ENCODE results near the gene PER1. TPM values are rescaled to one million over a fixed set of nuclear protein-coding genes. Genes with fewer than 3 reads are reported as not detected.

Gene PER1
- total RNA-seq, 5 donors from 2014 or later (not counting 1 experiment from before 2014, with no cell fraction given) = 62.6 to 1,675 (median 82.4) TPM

GRCh38 chr17:8149419-8150193, 2.6 kb downstream of the PER1 start:
- ATAC-seq (replicated peaks in 1 of 4) (no peak), DNase-seq (peak in 2 of 35 experiments; percentile 10 to 15)
- peak overlapping the region; percentile 75 for H3K27ac ChIP-seq (ENCODE audit: low read length)
- H3K4me1 ChIP-seq (ENCODE audit: control insufficient read depth in 1 of 2, extremely low read depth in 1 of 2, insufficient read depth in 2 of 2, low read length in 2 of 2) = peaks cover 14 to 54% of the 10 kb centered on the region in 2 experiments
- H3K4me3 Mint-ChIP-seq = no peak overlapping the region
- H3K4me1 Mint-ChIP-seq = peaks cover 40 to 52% (median 48%) of the 10 kb centered on the region in 3 donors
- no peaks in the 10 kb centered on the region for H3K27me3 Mint-ChIP-seq
- peaks cover 28% of the 10 kb centered on the region for H3K36me3 Mint-ChIP-seq
- ChIA-PET CTCF (interaction anchor here in 1 of 2 donors (0.5 kb wide), 1 partner anchor 51 kb away, joined by 3 read pairs; no protein-coding TSS in a partner anchor), POLR2A (interaction anchor here (1.5 to 2.4 kb wide), 2 partner anchors 8 to 9 kb away, joined by 5 to 19 read pairs; no protein-coding TSS in a partner anchor)
- H3K4me3 ChIP-seq (ENCODE audit: control insufficient read depth in 1 of 2, extremely low read depth in 1 of 2, low read length in 1 of 2) = no peak overlapping the region
- no peaks in the 10 kb centered on the region for H3K9me3 ChIP-seq
- 96% methylated on average over 27 of the region's 29 CpGs for WGBS (ENCODE audit: insufficient coverage)
- peak overlapping the region in 1 of 2 donors; percentile 31 for H3K27ac Mint-ChIP-seq
- H3K9me3 Mint-ChIP-seq = no peaks in the 10 kb centered on the region
- H3K36me3 ChIP-seq (ENCODE audit: control insufficient read depth in 2 of 2, extremely low read depth in 1 of 2, insufficient read depth in 1 of 2, low read length in 1 of 2) = peaks cover 12 to 62% of the 10 kb centered on the region in 2 donors
- H3K27me3 ChIP-seq (replicated peaks in 1 of 2; ENCODE audit: control insufficient read depth in 2 of 2, extremely low read depth in 1 of 2, insufficient read depth in 2 of 2, low read length in 1 of 2) = no peaks in the 10 kb centered on the region

- Mint-ChIP-seq H3K36me3 (peaks cover 34% of the 10 kb centered on the region), H3K27me3 (no peaks in the 10 kb centered on the region), H3K27ac (no peak overlapping the region), H3K9me3 (no peaks in the 10 kb centered on the region), H3K4me3 (no peak overlapping the region), H3K4me1 (peaks cover 38 to 53% (median 43%) of the 10 kb centered on the region in 3 donors)
- Histone ChIP-seq H3K27me3 (replicated peaks in 1 of 2; ENCODE audit: control insufficient read depth in 2 of 2, extremely low read depth in 1 of 2, insufficient read depth in 2 of 2, low read length in 1 of 2) (no peaks in the 10 kb centered on the region), H3K9me3 (no peaks in the 10 kb centered on the region), H3K4me3 (ENCODE audit: control insufficient read depth in 1 of 2, extremely low read depth in 1 of 2, low read length in 1 of 2) (no peak overlapping the region), H3K36me3 (ENCODE audit: control insufficient read depth in 2 of 2, extremely low read depth in 1 of 2, insufficient read depth in 1 of 2, low read length in 1 of 2) (peaks cover 20 to 73% of the 10 kb centered on the region in 2 donors), H3K4me1 (ENCODE audit: control insufficient read depth in 1 of 2, extremely low read depth in 1 of 2, insufficient read depth in 2 of 2, low read length in 2 of 2) (peaks cover 12 to 43% of the 10 kb centered on the region in 2 experiments), H3K27ac (ENCODE audit: low read length) (no peak overlapping the region)
- ATAC-seq (replicated peaks in 1 of 4) (no peak), DNase-seq (no peak)
- WGBS (ENCODE audit: insufficient coverage) = 95% methylated on average over 6 of the region's 13 CpGs
- ChIA-PET POLR2A (interaction anchor here (0.5 to 1.3 kb wide), 5 partner anchors 8 to 14 kb away, joined by 3 to 8 read pairs (median 4); no protein-coding TSS in a partner anchor), CTCF (interaction anchor here in 1 of 2 donors (1.0 kb wide), 1 partner anchor 10 kb away, joined by 3 read pairs; no protein-coding TSS in a partner anchor)
These were observed 3.6 kb downstream of the PER1 start for GRCh38 chr17:8148560-8148959.

GRCh38 chr17:8147805-8148404, 4.3 kb downstream of the PER1 start:
- Mint-ChIP-seq H3K36me3 (peaks cover 33% of the 10 kb centered on the region), H3K4me1 (peaks cover 32 to 53% (median 36%) of the 10 kb centered on the region in 3 donors), H3K27ac (peak overlapping the region in 1 of 2 donors; percentile 28), H3K27me3 (no peaks in the 10 kb centered on the region), H3K9me3 (no peaks in the 10 kb centered on the region), H3K4me3 (peak overlapping the region in 1 of 3 donors; percentile 53)
- H3K4me3 ChIP-seq (ENCODE audit: control insufficient read depth in 1 of 2, extremely low read depth in 1 of 2, low read length in 1 of 2) = no peak overlapping the region
- ChIA-PET POLR2A (interaction anchor here (0.9 to 1.3 kb wide), 5 partner anchors 8 to 33 kb away, joined by 3 to 8 read pairs (median 4); no protein-coding TSS in a partner anchor), CTCF (interaction anchor here in 1 of 2 donors (1.0 kb wide), 1 partner anchor 9 kb away, joined by 3 read pairs; no protein-coding TSS in a partner anchor)
- H3K27me3 ChIP-seq (replicated peaks in 1 of 2; ENCODE audit: control insufficient read depth in 2 of 2, extremely low read depth in 1 of 2, insufficient read depth in 2 of 2, low read length in 1 of 2) = no peaks in the 10 kb centered on the region
- peaks cover 20 to 75% of the 10 kb centered on the region in 2 donors for H3K36me3 ChIP-seq (ENCODE audit: control insufficient read depth in 2 of 2, extremely low read depth in 1 of 2, insufficient read depth in 1 of 2, low read length in 1 of 2)
- WGBS (ENCODE audit: insufficient coverage) = 92% methylated on average over 9 of the region's 13 CpGs
- peaks cover 8 to 37% of the 10 kb centered on the region in 2 experiments for H3K4me1 ChIP-seq (ENCODE audit: control insufficient read depth in 1 of 2, extremely low read depth in 1 of 2, insufficient read depth in 2 of 2, low read length in 2 of 2)
- ATAC-seq (replicated peaks in 1 of 4) (no peak), DNase-seq (no peak)
- H3K9me3 ChIP-seq = no peaks in the 10 kb centered on the region
- H3K27ac ChIP-seq (ENCODE audit: low read length) = no peak overlapping the region

- Histone ChIP-seq H3K27me3 (replicated peaks in 1 of 2; ENCODE audit: control insufficient read depth in 2 of 2, extremely low read depth in 1 of 2, insufficient read depth in 2 of 2, low read length in 1 of 2) (no peaks in the 10 kb centered on the region), H3K4me3 (ENCODE audit: control insufficient read depth in 1 of 2, extremely low read depth in 1 of 2, low read length in 1 of 2) (no peak overlapping the region), H3K4me1 (ENCODE audit: control insufficient read depth in 1 of 2, extremely low read depth in 1 of 2, insufficient read depth in 2 of 2, low read length in 2 of 2) (peaks cover 5 to 30% of the 10 kb centered on the region in 2 experiments), H3K27ac (ENCODE audit: low read length) (no peak overlapping the region), H3K9me3 (no peaks in the 10 kb centered on the region), H3K36me3 (ENCODE audit: control insufficient read depth in 2 of 2, extremely low read depth in 1 of 2, insufficient read depth in 1 of 2, low read length in 1 of 2) (peaks cover 22 to 81% of the 10 kb centered on the region in 2 donors)
- Mint-ChIP-seq H3K4me1 (peaks cover 25 to 57% (median 30%) of the 10 kb centered on the region in 3 donors), H3K27ac (no peak overlapping the region), H3K9me3 (no peaks in the 10 kb centered on the region), H3K36me3 (peaks cover 33% of the 10 kb centered on the region), H3K4me3 (peak overlapping the region in 1 of 3 donors; percentile 53), H3K27me3 (no peaks in the 10 kb centered on the region)
- peak in 1 of 35 experiments; percentile 7 for DNase-seq
- ChIA-PET POLR2A (interaction anchor here in 1 of 2 donors (1.1 to 1.5 kb wide), 3 partner anchors 10 to 33 kb away, joined by 3 to 4 read pairs (median 3); no protein-coding TSS in a partner anchor), CTCF (no interaction called here)
- no peak for ATAC-seq (replicated peaks in 1 of 4)
- 92% methylated on average over 16 of the region's 26 CpGs for WGBS (ENCODE audit: insufficient coverage)
These were observed 4.9 kb downstream of the PER1 start for GRCh38 chr17:8147141-8147804.

- DNase-seq = no peak
- Mint-ChIP-seq H3K27me3 (no peaks in the 10 kb centered on the region), H3K36me3 (peaks cover 39% of the 10 kb centered on the region), H3K27ac (no peak overlapping the region), H3K4me3 (peak overlapping the region in 1 of 3 donors; percentile 53), H3K4me1 (peaks cover 19 to 54% (median 25%) of the 10 kb centered on the region in 3 donors), H3K9me3 (no peaks in the 10 kb centered on the region)
- Histone ChIP-seq H3K27ac (ENCODE audit: low read length) (no peak overlapping the region), H3K4me3 (ENCODE audit: control insufficient read depth in 1 of 2, extremely low read depth in 1 of 2, low read length in 1 of 2) (no peak overlapping the region), H3K36me3 (ENCODE audit: control insufficient read depth in 2 of 2, extremely low read depth in 1 of 2, insufficient read depth in 1 of 2, low read length in 1 of 2) (peaks cover 24 to 88% of the 10 kb centered on the region in 2 donors), H3K4me1 (ENCODE audit: control insufficient read depth in 1 of 2, extremely low read depth in 1 of 2, insufficient read depth in 2 of 2, low read length in 2 of 2) (peaks cover 5 to 23% of the 10 kb centered on the region in 2 experiments), H3K27me3 (replicated peaks in 1 of 2; ENCODE audit: control insufficient read depth in 2 of 2, extremely low read depth in 1 of 2, insufficient read depth in 2 of 2, low read length in 1 of 2) (no peaks in the 10 kb centered on the region), H3K9me3 (no peaks in the 10 kb centered on the region)
- ATAC-seq (replicated peaks in 1 of 4) = no peak
- ChIA-PET POLR2A (interaction anchor here in 1 of 2 donors (0.6 to 1.5 kb wide), 3 partner anchors 9 to 34 kb away, joined by 3 read pairs; no protein-coding TSS in a partner anchor), CTCF (no interaction called here)
- WGBS (ENCODE audit: insufficient coverage) = 92% methylated on average over 8 of the region's 14 CpGs
These were observed 5.6 kb downstream of the PER1 start for GRCh38 chr17:8146381-8147140.

Data from T-cell (primary cell).